NCI-H345 treated with DMSO at 0.1 percent for 48 hours (cell line): ENCODE data around the gene BAK1.
"Not testable (repeated sequence)": the region's sequence is repeated elsewhere in the genome, so short reads cannot be mapped to it uniquely, and the experiment has no call there.

Source experiments
- DNase-seq: peaks from one replicate; lab custom pipeline; 2025; ENCODE audit not compliant: unreplicated experiment; lab: John Stamatoyannopoulos, UW

The BAK1 gene

GRCh38 chr6:33557376-33557775, 22.7 kb downstream of the BAK1 start:
- DNase-seq, result no peak

DNA sequence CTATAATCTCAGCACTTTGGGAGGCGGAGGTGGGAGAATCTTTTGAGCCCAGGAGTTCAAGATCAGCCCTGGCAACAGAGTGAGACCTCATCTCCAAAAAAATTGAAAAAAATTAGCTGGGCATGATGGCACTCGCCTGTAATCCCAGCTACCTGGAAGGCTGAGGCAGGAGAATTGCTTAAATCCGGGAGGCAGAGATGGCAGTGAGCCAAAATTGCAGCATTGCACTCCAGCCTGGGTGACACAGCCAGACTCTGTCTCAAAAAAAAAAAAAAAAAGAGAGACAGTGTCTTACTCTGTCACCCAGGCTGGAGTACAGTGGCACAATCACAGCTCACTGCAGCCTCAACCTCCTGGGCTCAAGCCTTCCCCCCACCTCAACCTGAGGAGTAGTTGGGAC, 27.2 kb downstream of the BAK1 start:
- DNase-seq, result not testable (repeated sequence)

DNA sequence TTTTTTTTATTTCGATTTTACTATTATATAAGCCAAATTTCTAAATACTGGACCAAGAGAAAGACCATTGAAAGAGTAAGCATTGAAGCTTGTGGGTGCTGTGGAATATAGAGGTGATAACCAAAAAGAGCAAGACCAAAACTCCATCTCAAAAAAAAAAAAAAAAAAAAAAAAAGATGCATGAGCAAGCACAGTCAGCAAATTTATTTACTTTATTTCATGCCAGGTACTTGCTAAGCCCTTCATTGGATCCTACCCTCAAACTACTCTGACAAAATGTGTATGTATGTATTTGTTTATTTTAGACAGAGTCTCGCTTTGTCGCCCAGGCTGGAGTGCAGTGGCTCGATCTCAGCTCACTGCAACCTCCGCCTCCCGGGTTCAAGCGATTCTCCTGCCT, 27.8 kb downstream of the BAK1 start:
- no peak for DNase-seq

GRCh38 chr6:33551538-33551937, 28.5 kb downstream of the BAK1 start:
- no peak for DNase-seq

GRCh38 chr6:33549896-33550295, 30.2 kb downstream of the BAK1 start:
- no peak for DNase-seq

DNA sequence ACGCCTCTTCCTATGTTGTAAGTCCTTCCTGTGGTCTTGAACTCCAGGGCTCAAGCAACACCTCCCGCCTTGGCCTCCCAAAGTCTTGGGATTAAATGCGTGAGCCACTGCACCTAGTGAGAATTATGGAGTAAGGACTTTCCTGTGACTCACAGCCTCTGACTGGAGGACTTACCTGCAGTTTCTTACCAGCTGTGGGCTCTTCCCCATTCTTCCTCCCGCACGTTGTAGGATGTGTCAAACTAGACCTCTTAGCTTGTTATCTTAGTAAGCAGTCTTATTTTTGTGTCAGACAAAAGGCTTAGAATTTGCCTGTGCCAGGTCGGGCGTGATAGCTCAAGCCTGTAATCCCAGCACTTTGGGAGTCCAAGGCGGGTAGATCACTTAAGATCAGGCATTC, 30.9 kb downstream of the BAK1 start:
- DNase-seq, result no peak

GRCh38 chr6:33547499-33547898, 32.6 kb downstream of the BAK1 start:
- no peak for DNase-seq

- DNase-seq, result no peak
Observed at GRCh38 chr6:33546766-33547165, 33.3 kb downstream of the BAK1 start.

DNA sequence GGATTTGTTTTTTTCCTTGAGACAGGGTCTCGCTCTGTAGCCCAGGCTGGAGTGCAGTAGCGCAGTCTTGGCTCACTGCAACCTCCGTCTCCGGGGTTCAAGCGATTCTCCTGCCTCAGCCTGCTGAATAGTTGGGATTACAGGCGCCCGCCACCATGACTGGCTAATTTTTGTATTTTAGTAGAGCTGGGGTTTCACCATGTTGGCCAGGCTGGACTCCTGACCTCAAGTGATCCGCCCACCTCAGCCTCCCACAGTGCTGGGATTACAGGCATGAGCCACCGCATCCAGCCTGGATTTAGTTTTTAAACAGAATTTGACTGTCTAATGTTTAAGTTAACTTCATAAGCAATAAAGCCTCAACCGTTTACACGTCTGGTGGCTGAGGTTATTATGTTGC, 34.8 kb downstream of the BAK1 start:
- not testable (repeated sequence) for DNase-seq

GRCh38 chr6:33543116-33543515, 37.0 kb downstream of the BAK1 start:
- no peak for DNase-seq

DNA sequence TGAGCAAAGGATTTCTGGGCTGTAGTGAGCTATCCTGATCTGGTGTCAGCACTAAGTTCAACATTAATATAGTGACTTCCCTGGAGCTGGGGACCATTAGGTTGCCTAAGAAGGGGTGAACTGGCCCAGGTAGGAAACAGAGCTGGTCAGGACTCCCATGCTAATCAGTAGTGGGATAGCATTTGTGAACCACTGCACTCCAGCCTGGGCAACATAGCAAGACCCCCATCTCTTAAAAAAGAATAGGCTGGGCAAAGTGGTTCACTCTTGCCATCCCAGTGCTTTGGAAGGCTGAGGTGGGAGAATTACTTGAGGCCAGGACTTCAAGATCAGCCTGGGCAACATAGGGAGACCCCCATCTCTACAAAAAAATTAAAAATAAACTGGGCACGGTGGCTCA, 39.3 kb downstream of the BAK1 start:
- DNase-seq, result no peak

DNA sequence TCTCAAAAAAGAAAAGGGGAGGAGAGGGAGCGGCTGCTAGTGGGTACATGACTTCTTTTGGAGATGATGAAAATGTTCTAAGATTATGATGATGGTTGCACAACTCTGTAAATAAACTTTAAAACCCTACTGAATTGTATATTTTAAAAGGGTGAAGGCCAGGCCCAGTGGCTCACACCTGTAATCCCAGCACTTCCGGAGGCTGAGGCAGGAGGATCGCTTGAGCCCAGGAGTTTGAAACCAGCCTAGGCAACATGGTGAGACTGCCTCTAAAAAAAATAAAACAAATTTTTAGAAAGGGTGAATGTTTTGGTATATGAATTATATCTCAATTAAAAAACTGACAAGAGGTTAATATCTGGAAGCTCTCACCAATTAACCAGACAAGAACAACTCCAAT, 45.4 kb downstream of the BAK1 start:
- no peak for DNase-seq

DNA sequence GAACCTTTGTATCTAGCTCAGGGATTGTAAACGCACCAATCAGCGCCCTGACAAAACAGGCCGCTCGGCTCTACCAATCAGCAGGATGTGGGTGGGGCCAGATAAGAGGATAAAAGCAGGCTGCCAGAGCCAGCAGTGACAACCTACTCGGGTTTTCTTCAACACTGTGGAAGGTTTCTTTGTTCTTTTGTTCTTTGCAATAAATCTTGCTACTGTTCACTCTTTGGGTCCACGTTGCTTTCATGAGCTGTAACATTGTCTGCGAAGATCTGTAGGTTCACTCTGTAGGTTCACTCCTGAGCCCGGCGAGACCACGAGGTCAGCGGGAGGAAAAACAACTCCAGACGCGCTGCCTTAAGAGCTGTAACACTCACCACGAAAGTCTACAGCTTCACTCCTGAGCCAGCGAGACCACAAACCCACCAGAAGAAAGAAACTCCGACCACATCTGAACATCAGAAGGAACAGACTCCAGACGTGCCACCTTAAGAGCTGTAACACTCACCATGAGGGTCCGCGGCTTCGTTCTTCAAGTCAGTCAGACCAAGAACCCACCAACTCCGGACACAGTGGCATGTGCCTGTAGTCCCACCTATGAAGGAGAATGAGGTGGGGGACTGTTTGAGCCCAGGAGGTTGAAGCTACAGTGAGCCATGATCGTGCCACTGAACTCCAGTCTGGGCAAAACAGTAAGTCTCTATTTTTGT, 46.8 kb downstream of the BAK1 start:
- DNase-seq, result not testable (repeated sequence)

DNA sequence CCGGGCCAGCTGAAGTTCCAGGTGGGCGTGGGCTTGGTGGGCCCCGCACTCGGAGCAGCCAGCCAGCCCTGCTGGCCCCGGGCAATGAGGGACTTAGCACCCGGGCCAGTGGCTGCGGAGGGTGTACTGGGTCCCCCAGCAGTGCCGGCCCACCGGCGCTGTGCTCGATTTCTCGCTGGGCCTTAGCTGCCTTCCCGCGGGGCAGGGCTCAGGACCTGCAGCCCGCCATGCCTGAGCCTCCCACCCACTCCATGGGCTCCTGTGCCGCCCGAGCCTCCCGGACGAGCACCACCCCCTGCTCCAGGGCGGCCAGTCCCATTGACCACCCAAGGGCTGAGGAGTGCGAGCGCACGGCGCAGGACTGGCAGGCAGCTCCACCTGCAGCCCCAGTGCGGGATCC, 47.6 kb downstream of the BAK1 start:
- not testable (repeated sequence) for DNase-seq

GRCh38 chr6:33530617-33531016, 49.5 kb downstream of the BAK1 start:
- DNase-seq, result not testable (repeated sequence)
